22Rv1 (cell line): ENCODE measurements around the gene ZCCHC17.

Source experiments
- H3K27ac ChIP-seq: fragments of 450-650 bp; 2 replicates; pipeline ENCODE4 v1.5.1; 2017
- CTCF ChIP-seq: fragments of 450-650 bp; IDR thresholded peaks from 2 replicates; pipeline ENCODE4 v1.5.1; 2017; ENCODE audit warnings: mild to moderate bottlenecking
- ZFX ChIP-seq: fragments of 450-650 bp; IDR thresholded peaks from 2 replicates; pipeline ENCODE4 v1.6.1; 2017; ENCODE audit warnings: antibody characterized with exemption, borderline replicate concordance

The ZCCHC17 gene

DNA sequence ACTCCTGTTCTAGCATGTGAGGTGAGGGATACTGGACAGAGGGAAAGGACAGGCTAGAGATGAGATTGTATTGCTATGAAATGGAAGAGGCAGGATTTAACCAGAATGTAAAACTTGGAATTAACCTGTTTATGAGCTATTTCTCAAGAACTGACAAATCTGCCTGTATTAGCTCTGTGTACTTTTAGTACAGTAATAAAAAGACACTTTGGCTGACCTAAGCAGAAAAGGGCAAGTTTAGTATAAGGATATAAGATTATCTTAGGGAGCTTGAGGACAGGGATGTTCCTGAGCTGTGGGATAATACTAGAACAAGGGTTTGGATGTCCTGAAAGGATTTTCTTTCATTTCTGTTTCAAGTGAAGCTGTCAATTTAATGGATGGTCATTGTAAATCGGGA is 11.2 kb downstream of the ZCCHC17 start:
- no peak overlapping the region for H3K27ac ChIP-seq
- TF ChIP-seq ZFX (no peak), CTCF (no peak)

GRCh38 chr1:31310198-31310597 is 13.4 kb downstream of the ZCCHC17 start:
- TF ChIP-seq ZFX (no peak), CTCF (no peak)
- no peak overlapping the region for H3K27ac ChIP-seq

DNA sequence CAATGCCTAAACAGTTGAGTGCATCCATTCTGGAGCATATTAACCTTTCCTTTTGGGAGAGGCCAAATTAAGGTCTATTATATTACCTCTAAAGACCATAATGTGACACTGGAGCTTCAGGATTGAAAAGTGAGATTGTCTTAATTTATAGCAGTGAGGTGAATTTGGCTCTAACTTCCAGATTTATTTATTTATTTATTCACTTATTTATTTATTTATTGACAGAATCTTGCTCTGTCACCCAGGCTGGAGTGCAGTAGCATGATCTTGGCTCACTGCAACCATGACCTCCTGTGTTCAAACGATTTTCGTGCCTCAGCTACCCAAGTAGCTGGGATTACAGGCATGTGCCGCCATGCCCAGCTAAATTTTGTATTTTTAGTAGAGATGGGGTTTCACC is 19.1 kb downstream of the ZCCHC17 start:
- no peak for TF ChIP-seq ZFX
- no peak for TF ChIP-seq CTCF
- H3K27ac ChIP-seq = no peak overlapping the region

- H3K27ac ChIP-seq = no peak overlapping the region
- no peak for TF ChIP-seq CTCF
- TF ChIP-seq ZFX = no peak
Measured at GRCh38 chr1:31318146-31318545, 21.3 kb downstream of the ZCCHC17 start.

DNA sequence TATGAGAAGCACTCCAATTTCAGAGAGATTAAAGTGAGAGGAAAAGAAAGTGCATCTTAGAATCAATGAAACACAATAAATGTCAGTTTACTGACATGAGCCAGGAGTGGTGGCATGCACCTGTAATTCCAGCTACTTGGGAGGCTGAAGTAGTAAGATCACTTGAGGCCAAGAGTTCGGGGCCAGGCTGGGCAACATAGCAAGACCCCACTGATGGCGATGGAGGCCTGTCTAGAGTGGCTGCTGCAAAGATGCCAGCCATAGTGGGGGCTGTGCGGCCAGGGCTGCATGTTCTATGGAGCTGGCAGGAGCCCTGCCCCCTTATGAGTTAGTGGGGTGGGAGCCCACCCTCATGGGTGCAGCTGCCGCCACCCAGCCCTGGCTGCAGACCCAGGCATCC is 27.3 kb downstream of the ZCCHC17 start:
- no peak overlapping the region for H3K27ac ChIP-seq
- TF ChIP-seq ZFX (no peak), CTCF (no peak)

- TF ChIP-seq ZFX (no peak), CTCF (no peak)
- no peak overlapping the region for H3K27ac ChIP-seq
Measured at GRCh38 chr1:31324992-31325391, 28.2 kb downstream of the ZCCHC17 start.

- no peak for TF ChIP-seq CTCF
- no peak overlapping the region for H3K27ac ChIP-seq
Measured at GRCh38 chr1:31326461-31326860, 29.6 kb downstream of the ZCCHC17 start.
